Measurements from ENCODE around the gene LRTM2. TPM values are rescaled to one million over a fixed set of nuclear protein-coding genes. Genes with fewer than 3 reads are reported as not detected.

Gene LRTM2
- total and polyA plus RNA-seq, 7 donors, result 0.09 to 0.41 TPM; not detected in 5

DNA sequence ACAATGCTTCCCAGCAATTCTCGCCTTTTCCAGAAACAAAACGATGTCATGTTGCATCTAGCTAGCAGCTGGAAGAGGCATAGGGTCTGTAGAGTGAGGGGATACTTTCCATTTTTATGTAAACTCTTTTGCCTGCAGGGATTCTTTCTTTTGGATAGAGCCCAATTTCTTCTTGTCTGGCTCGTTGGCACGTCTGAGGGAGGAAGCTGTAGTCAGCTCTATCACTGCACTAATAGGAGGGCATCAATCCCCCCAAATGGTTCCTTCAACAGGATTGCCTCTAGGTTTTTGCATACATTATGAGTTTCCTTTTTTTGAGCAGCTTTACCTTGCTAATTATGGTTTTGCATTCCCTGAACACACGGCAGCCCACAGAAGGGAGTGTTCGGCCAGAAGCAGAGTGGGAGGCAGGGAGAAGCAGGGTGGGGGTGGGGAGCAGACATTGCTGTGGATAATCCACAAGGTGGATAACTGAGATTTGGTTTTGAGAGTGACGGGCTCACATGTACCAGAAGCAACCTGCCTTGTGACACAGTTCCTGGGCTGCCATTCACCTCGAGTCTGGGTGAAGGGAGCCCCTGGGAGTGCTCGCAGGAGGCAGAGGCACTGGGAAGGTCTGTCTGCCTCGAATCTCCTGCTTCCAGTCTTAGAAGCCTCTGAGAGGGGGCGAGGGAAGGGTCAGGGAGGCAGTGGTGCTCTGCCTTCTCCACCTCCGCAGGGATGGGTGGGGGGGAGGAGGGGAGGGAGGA lies 24.5 kb downstream of the LRTM2 start:
- Histone ChIP-seq H3K4me1 (no peaks in the 10 kb centered on the region), H3K27me3 (no peaks in the 10 kb centered on the region), H3K4me3 (no peak overlapping the region), H3K36me3 (no peaks in the 10 kb centered on the region), H3K9me3 (no peaks in the 10 kb centered on the region), H3K27ac (no peak overlapping the region)
- 52 to 57% methylated on average over 12 of the region's 12 CpGs for WGBS, 2 donors
- TF ChIP-seq EP300 (IDR thresholded peaks at IDR 0.05) (no peak), POLR2A (IDR thresholded peaks at IDR 0.05) (no peak)
- peak; percentile 40 for DNase-seq
- intact Hi-C loops (cut with DNase I), result no loop called here

DNA sequence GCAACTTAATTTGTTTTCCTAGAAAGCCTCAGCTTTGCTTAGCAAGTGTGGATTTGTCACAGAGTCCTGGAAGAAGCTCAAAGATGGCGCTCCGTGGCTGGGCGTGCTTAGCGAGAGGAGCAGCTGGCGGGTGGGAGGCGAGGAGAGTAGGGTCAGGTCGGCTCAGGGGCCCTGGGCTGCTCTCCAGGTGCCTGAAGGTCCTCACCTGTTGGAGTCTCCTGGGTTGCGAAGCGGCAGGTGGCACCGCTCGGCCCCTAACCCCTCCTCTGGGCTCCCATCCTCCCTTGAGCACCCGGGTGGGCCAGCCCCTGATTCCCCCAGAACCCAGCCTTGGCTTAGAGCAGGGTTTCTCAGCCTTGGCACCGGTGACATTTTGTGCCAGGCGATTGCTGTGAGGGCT lies 25.1 kb downstream of the LRTM2 start:
- 84 to 91% methylated on average over 14 of the region's 14 CpGs for WGBS, 2 donors
- H3K36me3 ChIP-seq, result no peaks in the 10 kb centered on the region
- no peaks in the 10 kb centered on the region for H3K9me3 ChIP-seq

DNA sequence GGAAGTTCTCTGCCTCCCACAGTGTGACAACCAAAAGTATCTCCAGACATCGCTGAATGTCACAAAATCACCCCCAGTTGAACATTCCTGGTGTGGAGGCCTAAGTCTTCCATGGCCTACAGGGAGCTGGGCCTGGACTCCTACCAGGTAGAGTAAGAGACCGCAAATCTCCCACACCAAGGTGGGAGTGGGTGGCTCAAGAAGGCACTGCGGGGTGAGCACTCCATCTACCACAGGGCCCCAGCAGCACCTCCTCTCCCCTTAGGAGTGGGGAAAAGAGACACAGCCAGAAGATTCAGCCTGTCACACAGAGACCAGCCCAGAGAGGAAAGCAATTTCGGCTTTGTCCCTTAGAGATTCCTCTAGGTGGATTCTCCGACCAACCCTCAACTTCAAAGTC lies 25.5 kb downstream of the LRTM2 start:
- WGBS, 2 donors, result 91 to 94% methylated on average over 5 of the region's 5 CpGs
- TF ChIP-seq, protein P1, sequence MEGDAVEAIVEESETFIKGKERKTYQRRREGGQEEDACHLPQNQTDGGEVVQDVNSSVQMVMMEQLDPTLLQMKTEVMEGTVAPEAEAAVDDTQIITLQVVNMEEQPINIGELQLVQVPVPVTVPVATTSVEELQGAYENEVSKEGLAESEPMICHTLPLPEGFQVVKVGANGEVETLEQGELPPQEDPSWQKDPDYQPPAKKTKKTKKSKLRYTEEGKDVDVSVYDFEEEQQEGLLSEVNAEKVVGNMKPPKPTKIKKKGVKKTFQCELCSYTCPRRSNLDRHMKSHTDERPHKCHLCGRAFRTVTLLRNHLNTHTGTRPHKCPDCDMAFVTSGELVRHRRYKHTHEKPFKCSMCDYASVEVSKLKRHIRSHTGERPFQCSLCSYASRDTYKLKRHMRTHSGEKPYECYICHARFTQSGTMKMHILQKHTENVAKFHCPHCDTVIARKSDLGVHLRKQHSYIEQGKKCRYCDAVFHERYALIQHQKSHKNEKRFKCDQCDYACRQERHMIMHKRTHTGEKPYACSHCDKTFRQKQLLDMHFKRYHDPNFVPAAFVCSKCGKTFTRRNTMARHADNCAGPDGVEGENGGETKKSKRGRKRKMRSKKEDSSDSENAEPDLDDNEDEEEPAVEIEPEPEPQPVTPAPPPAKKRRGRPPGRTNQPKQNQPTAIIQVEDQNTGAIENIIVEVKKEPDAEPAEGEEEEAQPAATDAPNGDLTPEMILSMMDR (IDR thresholded peaks at IDR 0.05), result no peak
- no peak for TF ChIP-seq POLR2AphosphoS5 (IDR thresholded peaks at IDR 0.05)
- no peak for TF ChIP-seq EP300 (IDR thresholded peaks at IDR 0.05)
- no peak for TF ChIP-seq POLR2A (IDR thresholded peaks at IDR 0.05)
- no peaks in the 10 kb centered on the region for H3K4me1 ChIP-seq
- no peak overlapping the region for H3K4me3 ChIP-seq
- no peaks in the 10 kb centered on the region for H3K36me3 ChIP-seq
- no peak overlapping the region for H3K27ac ChIP-seq
- intact Hi-C loops (cut with DNase I), result no loop called here
- no peaks in the 10 kb centered on the region for H3K9me3 ChIP-seq
- H3K27me3 ChIP-seq, result no peaks in the 10 kb centered on the region
- peak; percentile 26 for DNase-seq

More for the DNA sequence above, 25.1 kb downstream of the LRTM2 start:
- Histone ChIP-seq H3K4me3 (no peak overlapping the region), H3K4me1 (no peaks in the 10 kb centered on the region), H3K27ac (no peak overlapping the region), H3K27me3 (no peaks in the 10 kb centered on the region)
- TF ChIP-seq EP300 (IDR thresholded peaks at IDR 0.05), result no peak
- no peak for TF ChIP-seq POLR2A (IDR thresholded peaks at IDR 0.05)
- TF ChIP-seq, protein P1 (IDR thresholded peaks at IDR 0.05), result no peak
- TF ChIP-seq POLR2AphosphoS5 (IDR thresholded peaks at IDR 0.05), result no peak
- intact Hi-C loops (cut with DNase I), result no loop called here
- peak; percentile 50 for DNase-seq

DNA sequence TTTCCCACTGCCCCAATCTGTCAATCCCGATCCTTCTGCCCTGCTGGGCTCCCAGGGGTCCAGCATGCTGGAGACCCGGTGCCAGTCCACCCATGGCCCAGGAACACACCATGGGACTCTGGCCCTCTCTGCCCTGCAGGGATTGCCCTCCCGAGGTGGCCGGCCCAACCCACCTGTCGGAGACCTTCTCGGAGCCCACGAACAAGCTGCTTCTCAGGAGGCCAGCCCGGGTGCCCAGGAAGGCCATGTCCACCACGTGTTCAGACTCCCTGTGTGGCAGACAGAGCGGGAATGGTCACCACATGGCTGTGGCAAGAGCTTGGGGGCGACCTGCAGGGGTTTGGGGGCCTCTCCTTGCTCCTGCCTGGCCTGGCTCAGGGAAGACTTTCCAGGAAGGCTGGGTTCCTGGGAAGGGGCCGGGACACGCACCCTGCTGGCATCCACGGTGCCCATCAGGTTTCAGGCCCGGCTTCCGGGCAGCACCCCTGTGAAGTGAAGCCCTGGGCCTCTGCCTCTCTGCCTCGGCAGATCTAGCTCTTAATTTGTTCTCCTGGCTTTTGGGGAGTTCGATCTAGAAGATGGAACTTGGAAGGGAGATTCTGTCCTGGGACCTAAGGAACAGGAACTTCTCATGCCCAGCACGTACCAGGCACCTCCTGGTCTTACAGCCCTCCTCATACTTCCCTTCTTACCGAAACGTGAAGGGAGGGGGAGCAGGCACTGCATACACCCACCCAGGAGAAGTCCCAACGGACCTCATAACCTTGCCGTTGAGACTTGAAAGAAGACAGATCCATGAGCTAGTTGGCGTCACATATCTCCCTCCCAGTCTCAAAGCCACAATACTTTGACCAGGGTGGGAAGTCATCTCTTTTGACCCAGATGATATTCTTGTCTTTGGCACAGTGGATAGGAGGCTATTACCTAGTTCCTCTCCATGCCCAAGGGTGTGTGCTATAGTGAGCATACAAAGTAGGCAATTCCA lies 26.3 kb downstream of the LRTM2 start:
- Histone ChIP-seq H3K36me3 (no peaks in the 10 kb centered on the region), H3K9me3 (no peaks in the 10 kb centered on the region), H3K27ac (no peak overlapping the region), H3K4me1 (no peaks in the 10 kb centered on the region), H3K27me3 (no peaks in the 10 kb centered on the region), H3K4me3 (no peak overlapping the region)
- 82 to 87% methylated on average over 24 of the region's 24 CpGs for WGBS, 2 donors
- intact Hi-C loops (cut with DNase I), result no loop called here
- peak; percentile 41 for DNase-seq
- TF ChIP-seq POLR2AphosphoS5 (IDR thresholded peaks at IDR 0.05) (no peak), POLR2A (IDR thresholded peaks at IDR 0.05) (no peak), EP300 (IDR thresholded peaks at IDR 0.05) (no peak)
- TF ChIP-seq, protein P1 (IDR thresholded peaks at IDR 0.05), result no peak

DNA sequence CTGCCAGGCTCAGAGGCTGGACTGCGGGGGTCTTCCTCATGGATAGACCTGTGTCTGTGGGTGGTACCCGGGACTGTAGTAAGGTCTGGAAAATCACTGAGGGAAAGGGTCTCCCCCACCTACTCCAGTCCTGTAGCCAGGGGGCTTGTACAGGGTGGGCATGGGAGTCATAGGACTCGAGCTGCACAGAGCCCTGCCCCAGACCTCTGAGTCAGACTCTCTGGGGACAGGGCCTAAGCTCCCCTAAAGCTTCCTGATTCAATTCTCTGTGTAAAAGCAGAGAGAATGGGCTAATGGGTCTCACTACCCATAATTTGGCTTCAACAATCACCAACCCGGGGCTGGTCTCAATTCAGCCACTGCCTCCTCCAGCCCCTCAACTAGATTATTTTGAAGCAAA lies 27.0 kb downstream of the LRTM2 start:
- Histone ChIP-seq H3K4me1 (no peaks in the 10 kb centered on the region), H3K9me3 (no peaks in the 10 kb centered on the region), H3K27me3 (no peaks in the 10 kb centered on the region), H3K27ac (no peak overlapping the region), H3K36me3 (no peaks in the 10 kb centered on the region), H3K4me3 (no peak overlapping the region)
- 64 to 86% methylated on average over 4 of the region's 4 CpGs for WGBS, 2 donors
- TF ChIP-seq, protein P1 (IDR thresholded peaks at IDR 0.05), result no peak
- TF ChIP-seq EP300 (IDR thresholded peaks at IDR 0.05) (no peak), POLR2A (IDR thresholded peaks at IDR 0.05) (no peak), POLR2AphosphoS5 (IDR thresholded peaks at IDR 0.05) (no peak)
- intact Hi-C loops (cut with DNase I), result no loop called here
- DNase-seq, result peak; percentile 21

Data from sigmoid colon (tissue), 7 donors.